Lower leg skin (tissue), 4 donors: ENCODE data around the gene SASH1. TPM values are rescaled to one million over a fixed set of nuclear protein-coding genes. Genes with fewer than 3 reads are reported as not detected.

Source experiments
- DNase-seq, 2 donors: peaks; one replicate each; pipeline ENCODE4 v3.0.0-alpha.2; 2019; ENCODE audit warnings: low spot score in 2 of 2
- H3K4me3 ChIP-seq: fragments of 200-600 bp; sonication (generic); 2 replicates; pipeline ENCODE4 v1.5.1; 2017; ENCODE audit warnings: mild to moderate bottlenecking, low read depth; ENCODE audit not compliant: poor library complexity, severe bottlenecking
- CTCF ChIP-seq, 3 donors: fragments of 450-650 bp; IDR thresholded peaks; one replicate each; pipeline ENCODE4 v1.5.1; 2016; ENCODE audit warnings: antibody characterized with exemption in 3 of 3, mild to moderate bottlenecking in 3 of 3, moderate library complexity in 2 of 3
- POLR2A ChIP-seq, 2 donors: fragments of 450-650 bp; IDR thresholded peaks; one replicate each; pipeline ENCODE4 v1.6.1; 2016 to 2017; ENCODE audit warnings: antibody characterized with exemption in 2 of 2, mild to moderate bottlenecking in 1 of 2, moderate library complexity in 1 of 2
- WGBS, 2 donors: methylation state at CpG; one replicate each; pipeline ENCODE4 v1.1.5; 2018; 5-methylcytosine and 5-hydroxymethylcytosine counted together
- intact Hi-C: fragments of 100-400 bp; cut with DNase I; formaldehyde crosslinking; loops from one replicate; pipeline ENCODE4 v1.15.0; 2023; ENCODE audit warnings: low total_unique reads
- total RNA-seq, 4 donors: library from RNA; depleted of rRNA; stranded (reverse); fragments of >200 nt; gene quantifications; one replicate each; pipeline ENCODE4 v1.1.0, GENCODE V29; 2016

SASH1 gene
- total RNA-seq, 4 donors from 2014 or later: 74.9 to 106 (median 91.5) TPM

- WGBS, 2 donors: 77 to 82% methylated on average over 7 of the region's 7 CpGs
- no peak for TF ChIP-seq CTCF (IDR thresholded peaks at IDR 0.05)
- no peak for TF ChIP-seq POLR2A (IDR thresholded peaks at IDR 0.05)
- DNase-seq: no peak
- no peak overlapping the region for H3K4me3 ChIP-seq
- intact Hi-C loops: no loop called here
These were observed 227.8 kb downstream of the SASH1 start for GRCh38 chr6:148570456-148570855.

DNA sequence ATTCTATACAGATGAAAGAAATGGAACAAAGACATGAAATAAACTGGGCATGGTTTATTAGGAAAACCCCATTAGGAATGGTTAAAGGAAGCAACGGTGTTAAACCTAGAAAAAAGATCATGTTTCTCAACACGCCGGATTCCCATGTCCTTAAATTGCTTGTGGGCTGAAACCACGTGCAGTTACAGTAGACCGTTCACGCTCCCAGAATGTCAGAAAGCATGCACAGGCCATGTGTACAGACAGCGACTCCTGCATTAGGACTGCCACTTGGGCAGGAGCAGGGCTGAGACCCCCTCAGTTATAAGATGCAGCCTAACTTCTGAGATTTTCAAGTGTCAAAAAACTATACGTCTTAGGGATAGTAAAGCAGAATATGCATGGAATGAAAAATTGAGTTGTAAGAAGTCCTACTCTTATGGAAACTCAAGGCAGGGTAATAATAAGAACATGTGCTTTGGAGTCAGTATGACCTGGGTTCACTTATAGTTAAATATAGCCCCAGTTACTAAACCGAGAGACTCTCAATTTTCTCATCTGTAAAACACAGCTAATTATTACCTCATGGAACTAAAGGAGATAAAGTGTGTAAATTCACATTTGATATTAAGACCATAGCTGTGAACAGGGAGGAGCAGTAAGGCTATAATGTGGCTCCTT, 230.2 kb downstream of the SASH1 start:
- intact Hi-C loops: no loop called here
- no peak for DNase-seq
- WGBS, 2 donors: 76 to 79% methylated on average over 9 of the region's 9 CpGs
- TF ChIP-seq CTCF (IDR thresholded peaks at IDR 0.05) (no peak), POLR2A (IDR thresholded peaks at IDR 0.05) (no peak)
- H3K4me3 ChIP-seq: no peak overlapping the region

DNA sequence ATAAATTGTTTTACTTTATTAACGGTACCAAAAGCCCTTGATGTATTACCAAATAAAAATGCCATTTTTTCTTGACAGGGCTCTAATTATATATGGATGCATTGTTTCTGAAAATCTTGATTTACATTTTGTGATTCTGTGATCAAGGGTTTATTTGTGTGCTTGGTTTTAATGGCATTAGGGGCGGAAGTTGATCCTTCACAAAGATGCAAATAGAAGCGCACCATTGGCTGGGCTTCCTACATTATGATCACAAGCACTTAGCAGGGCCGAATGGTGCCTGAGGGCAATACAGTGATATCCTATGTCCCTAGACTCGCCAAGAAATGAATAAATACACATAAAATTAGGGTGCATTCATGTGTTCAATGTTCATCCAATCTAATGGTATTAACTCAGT, 231.3 kb downstream of the SASH1 start:
- intact Hi-C loops: no loop called here
- H3K4me3 ChIP-seq: no peak overlapping the region
- no peak for DNase-seq
- WGBS, 2 donors: 83 to 87% methylated on average over 5 of the region's 5 CpGs
- no peak for TF ChIP-seq CTCF (IDR thresholded peaks at IDR 0.05)
- no peak for TF ChIP-seq POLR2A (IDR thresholded peaks at IDR 0.05)

GRCh38 chr6:148577687-148578488, 235.2 kb downstream of the SASH1 start:
- no peak overlapping the region for H3K4me3 ChIP-seq
- WGBS, 2 donors: 9 to 12% methylated on average over 7 of the region's 7 CpGs
- peak in 1 of 3 donors; percentile 58 for TF ChIP-seq CTCF (IDR thresholded peaks at IDR 0.05)
- TF ChIP-seq POLR2A (IDR thresholded peaks at IDR 0.05): no peak
- intact Hi-C loops: loop anchor here (5.0 kb wide), 1 partner anchor 384 kb away; no protein-coding TSS in a partner anchor
- peak; percentile 76 to 94 for DNase-seq

GRCh38 chr6:148578489-148578814, 235.8 kb downstream of the SASH1 start:
- intact Hi-C loops: loop anchor here (5.0 kb wide), 1 partner anchor 384 kb away; no protein-coding TSS in a partner anchor
- TF ChIP-seq POLR2A (IDR thresholded peaks at IDR 0.05): no peak
- no peak for TF ChIP-seq CTCF (IDR thresholded peaks at IDR 0.05)
- 66 to 67% methylated on average over 5 of the region's 5 CpGs for WGBS, 2 donors
- DNase-seq: no peak
- H3K4me3 ChIP-seq: no peak overlapping the region
